ENCODE results near the gene SRM.
"Not testable (repeated sequence)": the region's sequence is repeated elsewhere in the genome, so short reads cannot be mapped to it uniquely, and the experiment has no call there.

GRCh38 chr1:11037019-11037739 lies 22.6 kb downstream of the SRM start:
- TF ChIP-seq, protein P1, sequence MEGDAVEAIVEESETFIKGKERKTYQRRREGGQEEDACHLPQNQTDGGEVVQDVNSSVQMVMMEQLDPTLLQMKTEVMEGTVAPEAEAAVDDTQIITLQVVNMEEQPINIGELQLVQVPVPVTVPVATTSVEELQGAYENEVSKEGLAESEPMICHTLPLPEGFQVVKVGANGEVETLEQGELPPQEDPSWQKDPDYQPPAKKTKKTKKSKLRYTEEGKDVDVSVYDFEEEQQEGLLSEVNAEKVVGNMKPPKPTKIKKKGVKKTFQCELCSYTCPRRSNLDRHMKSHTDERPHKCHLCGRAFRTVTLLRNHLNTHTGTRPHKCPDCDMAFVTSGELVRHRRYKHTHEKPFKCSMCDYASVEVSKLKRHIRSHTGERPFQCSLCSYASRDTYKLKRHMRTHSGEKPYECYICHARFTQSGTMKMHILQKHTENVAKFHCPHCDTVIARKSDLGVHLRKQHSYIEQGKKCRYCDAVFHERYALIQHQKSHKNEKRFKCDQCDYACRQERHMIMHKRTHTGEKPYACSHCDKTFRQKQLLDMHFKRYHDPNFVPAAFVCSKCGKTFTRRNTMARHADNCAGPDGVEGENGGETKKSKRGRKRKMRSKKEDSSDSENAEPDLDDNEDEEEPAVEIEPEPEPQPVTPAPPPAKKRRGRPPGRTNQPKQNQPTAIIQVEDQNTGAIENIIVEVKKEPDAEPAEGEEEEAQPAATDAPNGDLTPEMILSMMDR (IDR thresholded peaks at IDR 0.05): not testable (repeated sequence)
- TF ChIP-seq POLR2A (IDR thresholded peaks at IDR 0.05): not testable (repeated sequence)
